ENCODE measurements around the gene FNDC3B. TPM values are rescaled to one million over a fixed set of nuclear protein-coding genes. Genes with fewer than 3 reads are reported as not detected.

FNDC3B gene
- total and polyA plus RNA-seq, 2 of the 8 experiments (the other 6 are each of a cell fraction or from before 2014, with no cell fraction given): 14.1 to 44.4 TPM

DNA sequence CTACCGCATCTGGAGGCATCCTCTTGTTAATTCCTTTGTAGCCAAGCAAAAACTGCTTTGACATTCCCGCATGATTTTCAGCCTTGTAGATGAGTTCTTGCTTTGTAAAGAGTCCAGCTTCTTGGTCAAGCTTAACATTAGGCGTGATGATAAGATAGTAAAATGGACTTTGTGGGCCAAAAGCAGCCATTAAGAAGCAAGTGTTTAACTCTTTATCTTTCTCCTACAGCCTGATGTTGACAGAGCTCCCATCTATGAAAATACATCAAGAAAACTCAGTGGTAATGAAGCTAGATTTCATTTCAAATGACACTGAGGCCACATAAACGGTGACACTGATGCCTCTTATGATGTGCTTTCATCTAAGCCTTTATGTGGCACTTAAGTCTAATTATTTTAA, 33.2 kb downstream of the FNDC3B start (continued):
- no peak for TF ChIP-seq TBP (IDR thresholded peaks at IDR 0.05; ENCODE audit: low read depth, low read length)
- TF ChIP-seq YY1 (IDR thresholded peaks at IDR 0.05; ENCODE audit: low read depth, low read length): no peak
- no peak for TF ChIP-seq PHF8 (conservative IDR thresholded peaks at IDR 0.05; ENCODE audit: low read depth, low read length)
- no peak for TF ChIP-seq RFX5 (IDR thresholded peaks at IDR 0.05; ENCODE audit: borderline replicate concordance, low read depth, low read length)
- no peak for TF ChIP-seq HDAC2 (IDR thresholded peaks at IDR 0.05; ENCODE audit: borderline replicate concordance in 1 of 2, low read depth in 2 of 2, low read length in 2 of 2)
